Stimulated activated CD4-positive, alpha-beta T cell treated with anti-CD3 and anti-CD28 coated beads, Interleukin-1b, Interleukin-23, amount 100 ng/mL, for 24 hours (primary cell): ENCODE measurements around the gene OPCML.

Experiments used
- DNase-seq, 4 experiments: peaks; one replicate each; pipeline ENCODE4 v3.0.0-alpha.2; 2020; ENCODE audit warnings: low read depth in 4 of 4, low spot score in 1 of 4

Gene OPCML

GRCh38 chr11:133149698-133150097 lies 382.6 kb downstream of the OPCML start:
- no peak for DNase-seq

GRCh38 chr11:133147625-133148024 lies 384.7 kb downstream of the OPCML start:
- DNase-seq, result no peak

- DNase-seq, result no peak
Observed at GRCh38 chr11:133146697-133147306, 385.5 kb downstream of the OPCML start.

- no peak for DNase-seq
Observed at GRCh38 chr11:133137939-133138338, 394.4 kb downstream of the OPCML start.

GRCh38 chr11:133137270-133137669 lies 395.0 kb downstream of the OPCML start:
- no peak for DNase-seq

GRCh38 chr11:133136376-133136775 lies 395.9 kb downstream of the OPCML start:
- DNase-seq, result no peak

GRCh38 chr11:133134314-133135173 lies 397.8 kb downstream of the OPCML start:
- DNase-seq, result peak in 2 of 4 experiments; percentile 9 to 22

GRCh38 chr11:133133606-133134005 lies 398.7 kb downstream of the OPCML start:
- no peak for DNase-seq

GRCh38 chr11:133133050-133133449 lies 399.3 kb downstream of the OPCML start:
- DNase-seq, result no peak

- DNase-seq, result no peak
Observed at GRCh38 chr11:133127741-133128140, 404.6 kb downstream of the OPCML start.

- no peak for DNase-seq
Observed at GRCh38 chr11:133123796-133124195, 408.5 kb downstream of the OPCML start.

GRCh38 chr11:133123366-133123765 lies 408.9 kb downstream of the OPCML start:
- DNase-seq, result no peak

GRCh38 chr11:133122256-133122655 lies 410.0 kb downstream of the OPCML start:
- DNase-seq, result no peak

GRCh38 chr11:133118563-133119268 lies 413.6 kb downstream of the OPCML start:
- DNase-seq, result no peak

- DNase-seq, result no peak
Observed at GRCh38 chr11:133115099-133115498, 417.2 kb downstream of the OPCML start.

- no peak for DNase-seq
Observed at GRCh38 chr11:133107763-133108162, 424.5 kb downstream of the OPCML start.

GRCh38 chr11:133107136-133107535 lies 425.2 kb downstream of the OPCML start:
- no peak for DNase-seq

GRCh38 chr11:133106417-133106816 lies 425.9 kb downstream of the OPCML start:
- no peak for DNase-seq

GRCh38 chr11:133104009-133104744 lies 428.1 kb downstream of the OPCML start:
- DNase-seq, result no peak

GRCh38 chr11:133096981-133097380 lies 435.3 kb downstream of the OPCML start:
- no peak for DNase-seq

- no peak for DNase-seq
Observed at GRCh38 chr11:133086518-133086917, 445.8 kb downstream of the OPCML start.
